ENCODE measurements around the gene EHD4.

DNA sequence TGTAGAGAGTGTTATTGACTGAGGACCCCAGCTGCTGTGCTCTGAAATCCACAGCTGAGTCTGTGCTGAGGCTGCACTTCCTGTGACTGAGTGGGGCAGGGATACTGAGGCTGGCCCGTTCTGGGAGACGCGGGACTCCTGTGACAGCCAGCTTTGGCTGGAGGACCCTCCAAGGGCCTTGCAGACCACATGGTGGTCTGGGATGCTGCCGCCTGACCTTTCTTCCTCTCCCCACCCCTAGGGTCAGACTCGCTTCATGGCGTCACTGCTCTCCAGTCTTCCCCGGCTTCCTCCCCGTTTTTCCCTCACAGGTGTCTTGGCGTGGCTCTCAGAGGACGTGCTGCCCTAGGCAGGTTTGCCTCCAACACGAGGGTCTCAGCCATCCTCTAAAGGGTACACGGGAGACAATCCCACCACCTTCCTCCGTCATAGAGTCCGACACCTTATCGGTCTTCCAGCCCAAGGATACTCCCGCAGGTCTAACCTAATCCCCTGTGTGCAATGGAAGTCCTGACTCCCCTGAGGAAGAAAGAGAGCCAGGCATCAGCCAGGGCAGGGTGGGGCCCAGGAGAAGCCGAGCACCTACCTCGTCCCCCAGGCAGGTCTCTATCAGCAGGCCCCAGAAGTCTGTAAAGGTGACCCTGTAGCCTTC is 19.9 kb upstream of the EHD4 start:
- TF ChIP-seq TEAD4 (IDR thresholded peaks at IDR 0.05; ENCODE audit: borderline replicate concordance, insufficient read depth) (no peak), RAD21 (IDR thresholded peaks at IDR 0.05; ENCODE audit: low read length) (no peak), POLR2AphosphoS5 (IDR thresholded peaks at IDR 0.05; ENCODE audit: low read depth, low read length) (no peak), EP300 (IDR thresholded peaks at IDR 0.05; ENCODE audit: borderline replicate concordance in 1 of 2, low read depth in 1 of 2, low read length in 1 of 2) (no peak), JUND (IDR thresholded peaks at IDR 0.05) (no peak), GABPA (IDR thresholded peaks at IDR 0.05; ENCODE audit: low read depth) (no peak), FOSL2 (IDR thresholded peaks at IDR 0.05; ENCODE audit: borderline replicate concordance, low read depth) (no peak), SIN3A (IDR thresholded peaks at IDR 0.05; ENCODE audit: borderline replicate concordance, low read depth, low read length) (no peak), NFIC (IDR thresholded peaks at IDR 0.05; ENCODE audit: borderline replicate concordance) (no peak), NRF1 (IDR thresholded peaks at IDR 0.05; ENCODE audit: low read depth, low read length) (no peak), EZH2phosphoT487 (IDR thresholded peaks at IDR 0.05; ENCODE audit: borderline replicate concordance, low read depth) (no peak)
- TF ChIP-seq, protein P1, sequence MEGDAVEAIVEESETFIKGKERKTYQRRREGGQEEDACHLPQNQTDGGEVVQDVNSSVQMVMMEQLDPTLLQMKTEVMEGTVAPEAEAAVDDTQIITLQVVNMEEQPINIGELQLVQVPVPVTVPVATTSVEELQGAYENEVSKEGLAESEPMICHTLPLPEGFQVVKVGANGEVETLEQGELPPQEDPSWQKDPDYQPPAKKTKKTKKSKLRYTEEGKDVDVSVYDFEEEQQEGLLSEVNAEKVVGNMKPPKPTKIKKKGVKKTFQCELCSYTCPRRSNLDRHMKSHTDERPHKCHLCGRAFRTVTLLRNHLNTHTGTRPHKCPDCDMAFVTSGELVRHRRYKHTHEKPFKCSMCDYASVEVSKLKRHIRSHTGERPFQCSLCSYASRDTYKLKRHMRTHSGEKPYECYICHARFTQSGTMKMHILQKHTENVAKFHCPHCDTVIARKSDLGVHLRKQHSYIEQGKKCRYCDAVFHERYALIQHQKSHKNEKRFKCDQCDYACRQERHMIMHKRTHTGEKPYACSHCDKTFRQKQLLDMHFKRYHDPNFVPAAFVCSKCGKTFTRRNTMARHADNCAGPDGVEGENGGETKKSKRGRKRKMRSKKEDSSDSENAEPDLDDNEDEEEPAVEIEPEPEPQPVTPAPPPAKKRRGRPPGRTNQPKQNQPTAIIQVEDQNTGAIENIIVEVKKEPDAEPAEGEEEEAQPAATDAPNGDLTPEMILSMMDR (IDR thresholded peaks at IDR 0.05) = no peak
- TF ChIP-seq, protein P2, sequence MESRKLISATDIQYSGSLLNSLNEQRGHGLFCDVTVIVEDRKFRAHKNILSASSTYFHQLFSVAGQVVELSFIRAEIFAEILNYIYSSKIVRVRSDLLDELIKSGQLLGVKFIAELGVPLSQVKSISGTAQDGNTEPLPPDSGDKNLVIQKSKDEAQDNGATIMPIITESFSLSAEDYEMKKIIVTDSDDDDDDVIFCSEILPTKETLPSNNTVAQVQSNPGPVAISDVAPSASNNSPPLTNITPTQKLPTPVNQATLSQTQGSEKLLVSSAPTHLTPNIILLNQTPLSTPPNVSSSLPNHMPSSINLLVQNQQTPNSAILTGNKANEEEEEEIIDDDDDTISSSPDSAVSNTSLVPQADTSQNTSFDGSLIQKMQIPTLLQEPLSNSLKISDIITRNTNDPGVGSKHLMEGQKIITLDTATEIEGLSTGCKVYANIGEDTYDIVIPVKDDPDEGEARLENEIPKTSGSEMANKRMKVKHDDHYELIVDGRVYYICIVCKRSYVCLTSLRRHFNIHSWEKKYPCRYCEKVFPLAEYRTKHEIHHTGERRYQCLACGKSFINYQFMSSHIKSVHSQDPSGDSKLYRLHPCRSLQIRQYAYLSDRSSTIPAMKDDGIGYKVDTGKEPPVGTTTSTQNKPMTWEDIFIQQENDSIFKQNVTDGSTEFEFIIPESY (IDR thresholded peaks at IDR 0.05; ENCODE audit: borderline replicate concordance, low read depth) = no peak
- TF ChIP-seq, protein P3, sequence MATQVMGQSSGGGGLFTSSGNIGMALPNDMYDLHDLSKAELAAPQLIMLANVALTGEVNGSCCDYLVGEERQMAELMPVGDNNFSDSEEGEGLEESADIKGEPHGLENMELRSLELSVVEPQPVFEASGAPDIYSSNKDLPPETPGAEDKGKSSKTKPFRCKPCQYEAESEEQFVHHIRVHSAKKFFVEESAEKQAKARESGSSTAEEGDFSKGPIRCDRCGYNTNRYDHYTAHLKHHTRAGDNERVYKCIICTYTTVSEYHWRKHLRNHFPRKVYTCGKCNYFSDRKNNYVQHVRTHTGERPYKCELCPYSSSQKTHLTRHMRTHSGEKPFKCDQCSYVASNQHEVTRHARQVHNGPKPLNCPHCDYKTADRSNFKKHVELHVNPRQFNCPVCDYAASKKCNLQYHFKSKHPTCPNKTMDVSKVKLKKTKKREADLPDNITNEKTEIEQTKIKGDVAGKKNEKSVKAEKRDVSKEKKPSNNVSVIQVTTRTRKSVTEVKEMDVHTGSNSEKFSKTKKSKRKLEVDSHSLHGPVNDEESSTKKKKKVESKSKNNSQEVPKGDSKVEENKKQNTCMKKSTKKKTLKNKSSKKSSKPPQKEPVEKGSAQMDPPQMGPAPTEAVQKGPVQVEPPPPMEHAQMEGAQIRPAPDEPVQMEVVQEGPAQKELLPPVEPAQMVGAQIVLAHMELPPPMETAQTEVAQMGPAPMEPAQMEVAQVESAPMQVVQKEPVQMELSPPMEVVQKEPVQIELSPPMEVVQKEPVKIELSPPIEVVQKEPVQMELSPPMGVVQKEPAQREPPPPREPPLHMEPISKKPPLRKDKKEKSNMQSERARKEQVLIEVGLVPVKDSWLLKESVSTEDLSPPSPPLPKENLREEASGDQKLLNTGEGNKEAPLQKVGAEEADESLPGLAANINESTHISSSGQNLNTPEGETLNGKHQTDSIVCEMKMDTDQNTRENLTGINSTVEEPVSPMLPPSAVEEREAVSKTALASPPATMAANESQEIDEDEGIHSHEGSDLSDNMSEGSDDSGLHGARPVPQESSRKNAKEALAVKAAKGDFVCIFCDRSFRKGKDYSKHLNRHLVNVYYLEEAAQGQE (IDR thresholded peaks at IDR 0.05; ENCODE audit: low read depth, low read length) = no peak

Measured in SK-N-SH (cell line).